Measurements from ENCODE around the gene LIN37. TPM values are rescaled to one million over a fixed set of nuclear protein-coding genes. Genes with fewer than 3 reads are reported as not detected.

LIN37 gene
- total and polyA plus RNA-seq, 2 of the 13 experiments (the other 11 are each of a cell fraction or from before 2014, with no cell fraction given): 6.3 to 8.7 TPM

DNA sequence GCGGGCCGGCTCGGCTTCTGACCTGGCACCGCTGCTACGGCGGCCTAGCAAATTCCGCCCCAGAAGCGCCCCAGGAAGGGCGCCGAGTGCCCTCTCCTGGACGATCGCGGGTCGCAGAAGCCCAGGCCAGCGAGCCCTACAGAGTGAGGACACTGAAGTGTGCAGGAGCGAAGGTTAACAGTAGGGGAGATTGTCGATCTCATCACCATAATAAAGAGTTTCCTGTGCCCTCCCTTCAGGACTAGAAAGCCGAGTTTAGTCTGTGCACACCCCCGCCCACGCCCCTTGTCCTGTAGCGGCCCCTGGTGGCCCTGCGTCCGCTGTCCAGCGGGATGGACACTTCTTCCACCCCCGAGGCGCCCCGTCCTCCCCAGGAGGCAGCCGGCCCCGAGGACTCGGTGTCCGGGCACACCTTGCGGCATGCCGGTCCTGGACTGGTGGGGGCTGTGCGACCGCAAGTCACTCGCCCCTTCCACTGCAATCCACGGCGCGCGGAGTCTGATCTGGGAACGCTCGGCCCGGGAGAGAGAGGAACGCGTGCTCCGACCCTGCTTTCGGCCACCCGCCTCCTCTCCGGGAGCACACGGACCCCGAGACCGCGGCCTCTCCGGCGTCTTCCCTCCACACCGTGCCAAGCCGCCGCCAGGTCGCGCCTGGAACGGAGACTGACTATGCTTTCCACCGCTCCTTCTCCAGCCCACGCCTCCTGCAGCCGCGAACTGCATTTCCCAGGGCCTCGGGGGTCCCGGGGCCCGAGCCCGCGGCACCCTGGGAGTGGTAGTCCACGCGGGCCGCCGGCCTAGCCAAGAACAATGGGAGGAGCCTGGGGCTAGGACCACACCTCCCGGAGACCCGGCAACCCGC lies 31.3 kb upstream of the LIN37 start (continued):
- peak; percentile 21; the same call in 1 of the 2 replicates for TF ChIP-seq PAXIP1 (CRISPR knock-in tag; conservative IDR thresholded peaks at IDR 0.05)
- no peak for TF ChIP-seq CBX5 (CRISPR knock-in tag; IDR thresholded peaks at IDR 0.05; ENCODE audit: borderline replicate concordance)
- 0 out of 2 replicates have a peak, but pooled peaks have one; percentile 68 for TF ChIP-seq CHCHD3 (CRISPR knock-in tag; IDR thresholded peaks at IDR 0.05)
- no peak for TF ChIP-seq ZNF570 (CRISPR knock-in tag; IDR thresholded peaks at IDR 0.05; ENCODE audit: borderline replicate concordance)
- no peak; the same call in 1 of the 2 replicates for TF ChIP-seq ZBTB34 (CRISPR knock-in tag; IDR thresholded peaks at IDR 0.05)
- TF ChIP-seq RAD21 (CRISPR knock-in tag; IDR thresholded peaks at IDR 0.05): peak; percentile 96
- TF ChIP-seq SCMH1 (CRISPR knock-in tag; IDR thresholded peaks at IDR 0.05; ENCODE audit: borderline replicate concordance): no peak
- TF ChIP-seq, protein P1, sequence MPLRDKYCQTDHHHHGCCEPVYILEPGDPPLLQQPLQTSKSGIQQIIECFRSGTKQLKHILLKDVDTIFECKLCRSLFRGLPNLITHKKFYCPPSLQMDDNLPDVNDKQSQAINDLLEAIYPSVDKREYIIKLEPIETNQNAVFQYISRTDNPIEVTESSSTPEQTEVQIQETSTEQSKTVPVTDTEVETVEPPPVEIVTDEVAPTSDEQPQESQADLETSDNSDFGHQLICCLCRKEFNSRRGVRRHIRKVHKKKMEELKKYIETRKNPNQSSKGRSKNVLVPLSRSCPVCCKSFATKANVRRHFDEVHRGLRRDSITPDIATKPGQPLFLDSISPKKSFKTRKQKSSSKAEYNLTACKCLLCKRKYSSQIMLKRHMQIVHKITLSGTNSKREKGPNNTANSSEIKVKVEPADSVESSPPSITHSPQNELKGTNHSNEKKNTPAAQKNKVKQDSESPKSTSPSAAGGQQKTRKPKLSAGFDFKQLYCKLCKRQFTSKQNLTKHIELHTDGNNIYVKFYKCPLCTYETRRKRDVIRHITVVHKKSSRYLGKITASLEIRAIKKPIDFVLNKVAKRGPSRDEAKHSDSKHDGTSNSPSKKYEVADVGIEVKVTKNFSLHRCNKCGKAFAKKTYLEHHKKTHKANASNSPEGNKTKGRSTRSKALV (CRISPR knock-in tag; IDR thresholded peaks at IDR 0.05): peak; percentile 12; the same call in 1 of the 2 replicates
- TF ChIP-seq ZFP90 (CRISPR knock-in tag; IDR thresholded peaks at IDR 0.05; ENCODE audit: borderline replicate concordance): peak; percentile 46; the same call in 1 of the 2 replicates
- peak; percentile 68; the same call in 1 of the 2 replicates for TF ChIP-seq ZNF350 (CRISPR knock-in tag; IDR thresholded peaks at IDR 0.05; ENCODE audit: borderline replicate concordance, low read depth)
- TF ChIP-seq SP140L (CRISPR knock-in tag; IDR thresholded peaks at IDR 0.05; ENCODE audit: borderline replicate concordance): no peak; the same call in 1 of the 2 replicates
- no peak for TF ChIP-seq ZFP36L2 (CRISPR knock-in tag; IDR thresholded peaks at IDR 0.05)
- TF ChIP-seq, protein P2, sequence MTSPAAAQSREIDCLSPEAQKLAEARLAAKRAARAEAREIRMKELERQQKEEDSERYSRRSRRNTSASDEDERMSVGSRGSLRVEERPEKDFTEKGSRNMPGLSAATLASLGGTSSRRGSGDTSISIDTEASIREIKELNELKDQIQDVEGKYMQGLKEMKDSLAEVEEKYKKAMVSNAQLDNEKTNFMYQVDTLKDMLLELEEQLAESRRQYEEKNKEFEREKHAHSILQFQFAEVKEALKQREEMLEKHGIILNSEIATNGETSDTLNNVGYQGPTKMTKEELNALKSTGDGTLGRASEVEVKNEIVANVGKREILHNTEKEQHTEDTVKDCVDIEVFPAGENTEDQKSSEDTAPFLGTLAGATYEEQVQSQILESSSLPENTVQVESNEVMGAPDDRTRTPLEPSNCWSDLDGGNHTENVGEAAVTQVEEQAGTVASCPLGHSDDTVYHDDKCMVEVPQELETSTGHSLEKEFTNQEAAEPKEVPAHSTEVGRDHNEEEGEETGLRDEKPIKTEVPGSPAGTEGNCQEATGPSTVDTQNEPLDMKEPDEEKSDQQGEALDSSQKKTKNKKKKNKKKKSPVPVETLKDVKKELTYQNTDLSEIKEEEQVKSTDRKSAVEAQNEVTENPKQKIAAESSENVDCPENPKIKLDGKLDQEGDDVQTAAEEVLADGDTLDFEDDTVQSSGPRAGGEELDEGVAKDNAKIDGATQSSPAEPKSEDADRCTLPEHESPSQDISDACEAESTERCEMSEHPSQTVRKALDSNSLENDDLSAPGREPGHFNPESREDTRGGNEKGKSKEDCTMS (CRISPR knock-in tag; conservative IDR thresholded peaks at IDR 0.05): no peak; the same call in 1 of the 2 replicates
- TF ChIP-seq IKZF5 (CRISPR knock-in tag; IDR thresholded peaks at IDR 0.05): peak; percentile 42; the same call in 1 of the 2 replicates
- 0 out of 2 replicates have a peak, but pooled peaks have one; percentile 63 for TF ChIP-seq MXD4 (CRISPR knock-in tag; IDR thresholded peaks at IDR 0.05)
- TF ChIP-seq ATF7-NPFF (CRISPR knock-in tag; IDR thresholded peaks at IDR 0.05; ENCODE audit: low read depth): 0 out of 2 replicates have a peak, but pooled peaks have one; percentile 50
